HUES6 (cell line): ENCODE results near the gene INVS.
"Not testable (repeated sequence)": the region's sequence is repeated elsewhere in the genome, so short reads cannot be mapped to it uniquely, and the experiment has no call there.

Source experiments
- H3K27ac ChIP-seq: 2 replicates; pipeline ENCODE4 v1.7.0; 2013; ENCODE audit warnings: low read depth, mild to moderate bottlenecking, low read length, inconsistent platforms
- H3K27me3 ChIP-seq: 2 replicates; pipeline ENCODE4 v1.6.1; 2013; ENCODE audit warnings: low read length; ENCODE audit not compliant: control insufficient read depth, insufficient read depth
- H3K36me3 ChIP-seq: 2 replicates; pipeline ENCODE4 v1.6.1; 2013; ENCODE audit warnings: low read length; ENCODE audit not compliant: control insufficient read depth, insufficient read depth
- H3K4me1 ChIP-seq: 2 replicates; pipeline ENCODE4 v1.6.1; 2013; ENCODE audit warnings: low read length; ENCODE audit not compliant: control insufficient read depth, insufficient read depth
- H3K4me3 ChIP-seq: 2 replicates; pipeline ENCODE4 v1.5.1; 2013; ENCODE audit warnings: low read depth, low read length
- H3K9ac ChIP-seq: one replicate; pipeline ENCODE4 v1.6.1; 2013; ENCODE audit warnings: mild to moderate bottlenecking, low read length
- H3K9me3 ChIP-seq: 2 replicates; pipeline ENCODE4 v1.6.1; 2013; ENCODE audit warnings: low read depth, low read length; ENCODE audit not compliant: control insufficient read depth, insufficient read depth

INVS gene

DNA sequence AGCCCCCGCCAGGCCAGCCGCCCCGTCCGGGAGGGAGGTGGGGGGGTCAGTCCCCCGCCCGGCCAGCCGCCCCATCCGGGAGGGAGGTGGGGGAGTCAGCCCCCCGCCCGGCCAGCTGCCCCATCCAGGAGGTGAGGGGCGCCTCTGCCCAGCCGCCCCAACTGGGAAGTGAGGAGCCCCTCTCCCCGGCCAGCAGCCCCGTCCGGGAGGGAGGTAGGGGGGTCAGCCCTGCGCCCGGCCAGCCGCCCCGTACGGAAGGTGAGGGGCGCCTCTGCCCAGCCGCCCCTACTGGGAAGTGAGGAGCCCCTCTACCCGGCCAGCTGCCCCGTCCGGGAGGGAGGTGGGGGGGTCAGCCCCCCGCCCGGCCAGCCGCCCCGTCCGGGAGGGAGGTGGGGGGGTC, 31.1 kb upstream of the INVS start:
- H3K36me3 ChIP-seq, H3K9ac ChIP-seq, H3K27me3 ChIP-seq, H3K4me3 ChIP-seq, H3K9me3 ChIP-seq, H3K27ac ChIP-seq: not testable (repeated sequence)
- H3K4me1 ChIP-seq = peaks cover 15% of the 10 kb centered on the region

DNA sequence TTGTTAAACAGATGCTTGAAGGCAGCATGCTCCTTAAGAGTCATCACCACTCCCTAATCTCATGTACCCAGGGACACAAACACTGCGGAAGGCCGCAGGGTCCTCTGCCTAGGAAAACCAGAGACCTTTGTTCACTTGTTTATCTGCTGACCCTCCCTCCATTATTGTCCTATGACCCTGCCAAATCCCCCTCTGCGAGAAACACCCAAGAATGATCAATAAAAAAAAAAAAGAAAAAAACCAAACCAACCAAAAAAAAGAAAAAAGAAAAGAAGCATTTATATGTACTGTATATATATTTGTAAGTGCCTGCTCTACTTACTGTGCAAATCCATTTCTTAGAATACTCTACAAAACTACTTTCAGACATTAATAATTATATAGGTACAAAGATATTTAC, 30.0 kb upstream of the INVS start:
- not testable (repeated sequence) for H3K36me3 ChIP-seq, H3K4me1 ChIP-seq, H3K9me3 ChIP-seq, H3K4me3 ChIP-seq, H3K27me3 ChIP-seq, H3K27ac ChIP-seq, H3K9ac ChIP-seq

DNA sequence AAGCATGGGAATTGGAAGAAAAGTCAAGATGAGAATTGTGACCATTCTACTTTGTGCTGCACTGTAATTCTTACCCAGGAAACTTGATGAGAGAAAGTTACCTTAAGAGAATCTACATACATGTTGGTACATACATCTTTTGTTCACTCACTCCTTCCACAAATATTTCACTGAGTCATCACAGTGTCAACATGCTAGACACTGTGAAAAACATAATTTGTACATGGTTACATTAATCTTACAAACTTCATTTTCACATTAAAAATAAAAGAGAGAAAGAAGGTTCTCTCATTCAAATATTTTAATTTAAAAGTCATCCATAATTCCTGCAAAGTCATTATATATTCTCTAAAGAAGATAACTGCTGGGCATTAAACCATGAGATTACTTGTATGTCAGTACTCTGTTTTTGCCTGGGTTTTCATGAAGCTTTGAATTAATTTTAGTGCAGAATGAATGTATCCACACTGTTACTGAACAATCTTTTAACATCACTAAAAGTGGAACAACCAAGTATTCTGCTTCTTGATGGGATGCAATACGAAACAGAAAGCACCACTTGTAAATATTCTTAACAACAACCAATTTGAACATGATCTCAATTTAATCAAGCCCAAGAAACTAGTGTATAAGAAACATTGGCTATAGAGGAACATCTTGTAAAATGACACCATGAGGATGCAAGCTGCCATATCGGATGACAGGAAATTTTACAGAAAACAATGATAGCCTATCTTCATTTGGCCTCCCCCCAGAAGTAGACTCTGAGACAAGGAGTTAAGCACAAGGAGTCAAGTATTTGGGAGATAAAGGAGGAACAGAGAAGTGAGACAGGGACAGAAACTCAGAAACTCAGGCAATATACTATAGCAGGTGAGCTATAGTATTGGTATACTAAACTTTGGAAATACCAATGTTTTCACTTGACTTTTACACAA, 28.7 kb upstream of the INVS start:
- H3K4me1 ChIP-seq = no peaks in the 10 kb centered on the region
- no peaks in the 10 kb centered on the region for H3K27me3 ChIP-seq
- no peak overlapping the region for H3K4me3 ChIP-seq
- peaks cover 7% of the 10 kb centered on the region; the same call in 1 of the 2 replicates for H3K9me3 ChIP-seq
- no peaks in the 10 kb centered on the region for H3K36me3 ChIP-seq
- no peak overlapping the region for H3K27ac ChIP-seq
- H3K9ac ChIP-seq = no peak overlapping the region

DNA sequence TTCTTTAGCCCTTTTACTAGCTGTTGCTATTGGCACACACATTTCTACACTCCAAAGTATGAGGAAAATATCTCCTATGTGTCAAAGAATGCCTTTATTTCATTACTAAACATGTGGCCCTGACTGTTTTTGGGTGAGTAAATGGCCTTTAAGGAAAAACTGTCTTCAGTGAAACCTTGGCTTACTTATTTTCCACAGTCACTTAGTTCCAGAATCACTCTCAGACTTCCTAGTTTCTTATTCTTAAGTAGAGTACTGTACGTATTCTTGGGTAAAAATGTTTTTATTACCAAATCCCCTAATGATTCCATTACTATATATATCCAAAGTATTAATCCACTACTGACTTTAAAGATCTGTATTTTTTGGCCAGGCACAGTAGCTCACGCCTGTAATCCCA, 27.8 kb upstream of the INVS start:
- H3K27ac ChIP-seq = no peak overlapping the region
- no peaks in the 10 kb centered on the region for H3K36me3 ChIP-seq
- peaks cover 7% of the 10 kb centered on the region; the same call in 1 of the 2 replicates for H3K9me3 ChIP-seq
- H3K4me1 ChIP-seq = no peaks in the 10 kb centered on the region
- H3K27me3 ChIP-seq = no peaks in the 10 kb centered on the region
- no peak overlapping the region for H3K4me3 ChIP-seq
- no peak overlapping the region for H3K9ac ChIP-seq

DNA sequence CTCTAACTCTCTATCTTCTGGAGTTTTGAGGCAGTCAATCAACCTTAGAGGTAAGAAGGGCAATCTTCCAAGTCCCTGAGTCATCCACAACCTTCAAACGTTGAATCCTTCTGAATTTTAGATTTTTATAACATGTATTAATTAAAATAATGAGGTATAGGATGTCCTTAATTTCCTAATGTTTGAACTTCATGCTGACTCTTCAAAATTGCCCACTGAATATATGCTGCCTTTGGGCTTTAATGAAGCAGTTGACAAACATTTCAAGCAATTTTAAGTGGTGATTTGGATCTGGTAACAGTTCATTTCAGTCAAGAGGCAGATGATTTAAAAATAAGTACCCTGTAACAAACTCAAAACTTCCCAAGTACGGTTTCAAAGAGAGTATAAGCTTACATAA, 26.2 kb upstream of the INVS start:
- H3K9me3 ChIP-seq = no peaks in the 10 kb centered on the region
- H3K9ac ChIP-seq = no peak overlapping the region
- H3K27me3 ChIP-seq = no peaks in the 10 kb centered on the region
- no peaks in the 10 kb centered on the region for H3K4me1 ChIP-seq
- H3K36me3 ChIP-seq = no peaks in the 10 kb centered on the region
- no peak overlapping the region for H3K4me3 ChIP-seq
- H3K27ac ChIP-seq = no peak overlapping the region

DNA sequence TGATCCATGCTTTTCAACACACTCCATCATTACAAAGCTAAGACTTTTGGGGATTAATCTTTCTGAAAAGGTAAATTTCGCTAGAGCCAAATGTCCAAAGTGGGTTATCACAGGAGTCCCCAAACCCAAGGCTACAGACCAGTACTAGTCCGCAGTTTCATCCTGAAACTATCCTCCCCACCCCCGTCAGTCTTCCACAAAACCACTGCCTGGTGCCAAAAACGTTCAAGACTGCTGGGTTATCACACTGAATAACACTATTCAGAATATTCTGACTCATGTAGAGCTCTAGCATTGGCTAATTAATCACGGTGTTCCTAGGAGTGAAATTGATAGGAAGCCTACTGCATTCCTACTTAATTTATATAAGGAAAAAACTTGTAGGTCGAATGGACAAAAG, 24.9 kb upstream of the INVS start:
- H3K9me3 ChIP-seq = no peaks in the 10 kb centered on the region
- no peaks in the 10 kb centered on the region for H3K4me1 ChIP-seq
- H3K4me3 ChIP-seq = no peak overlapping the region
- H3K36me3 ChIP-seq = no peaks in the 10 kb centered on the region
- no peak overlapping the region for H3K27ac ChIP-seq
- H3K27me3 ChIP-seq = no peaks in the 10 kb centered on the region
- H3K9ac ChIP-seq = no peak overlapping the region

DNA sequence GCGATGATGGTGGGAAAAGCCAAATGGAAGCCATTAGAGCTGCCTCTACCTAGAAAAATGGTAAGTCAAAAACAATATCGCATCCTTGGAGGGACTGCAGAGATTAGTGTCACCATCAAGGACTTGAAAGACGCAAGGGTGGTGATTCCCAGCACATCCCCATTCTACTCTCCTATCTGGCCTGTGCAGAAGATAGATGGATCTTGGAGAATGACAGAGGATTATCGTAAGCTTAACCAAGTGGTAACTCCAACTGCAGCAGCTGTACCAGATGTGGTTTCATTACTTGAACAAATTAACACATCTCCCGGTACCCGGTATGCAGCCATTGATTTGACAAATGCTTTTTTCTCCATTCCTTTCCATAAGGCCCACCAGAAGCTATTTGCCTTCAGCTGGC, 24.1 kb upstream of the INVS start:
- H3K27ac ChIP-seq = no peak overlapping the region
- H3K4me1 ChIP-seq = no peaks in the 10 kb centered on the region
- H3K36me3 ChIP-seq = no peaks in the 10 kb centered on the region
- H3K27me3 ChIP-seq = no peaks in the 10 kb centered on the region
- no peak overlapping the region for H3K4me3 ChIP-seq
- no peak overlapping the region for H3K9ac ChIP-seq
- no peaks in the 10 kb centered on the region for H3K9me3 ChIP-seq

DNA sequence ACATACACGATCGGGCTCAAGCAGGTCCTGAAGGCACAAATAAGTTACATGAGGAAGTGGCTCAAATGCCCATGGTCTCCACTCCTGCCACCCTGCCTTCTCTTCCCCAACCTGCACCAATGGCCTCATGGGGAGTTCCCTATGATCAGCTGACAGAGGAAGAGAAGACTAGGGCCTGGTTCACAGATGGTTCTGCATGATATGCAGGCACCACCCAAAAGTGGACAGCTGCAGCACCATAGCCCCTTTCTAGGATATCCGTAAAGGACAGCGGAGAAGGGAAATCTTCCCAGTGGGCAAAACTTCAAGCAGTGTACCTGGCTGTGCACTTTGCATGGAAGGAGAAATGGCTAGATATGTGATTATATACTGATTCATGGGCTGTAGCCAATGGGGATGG, 22.8 kb upstream of the INVS start:
- H3K4me1 ChIP-seq, H3K9ac ChIP-seq, H3K9me3 ChIP-seq, H3K36me3 ChIP-seq, H3K27ac ChIP-seq, H3K4me3 ChIP-seq, H3K27me3 ChIP-seq: not testable (repeated sequence)

DNA sequence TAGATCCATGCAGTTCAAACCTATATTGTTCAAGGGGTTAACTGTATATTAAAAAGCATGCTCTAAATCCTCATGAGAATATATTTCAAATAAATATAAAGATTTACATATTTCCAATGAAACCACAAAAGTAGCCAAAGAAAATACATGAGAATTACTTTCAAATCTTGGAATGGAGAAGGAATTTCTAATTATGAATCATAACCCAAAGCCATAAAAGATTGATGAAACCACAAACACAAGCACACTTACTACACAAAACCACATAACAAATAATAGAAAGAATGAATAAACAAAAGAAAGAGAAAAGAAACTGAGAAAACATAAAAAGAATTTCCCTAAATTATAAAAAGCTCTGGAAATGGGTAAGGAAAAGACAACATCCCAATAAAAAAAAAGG, 16.3 kb upstream of the INVS start:
- Histone ChIP-seq H3K4me3 (no peak overlapping the region), H3K27me3 (no peaks in the 10 kb centered on the region), H3K36me3 (no peaks in the 10 kb centered on the region), H3K27ac (no peak overlapping the region), H3K9ac (no peak overlapping the region), H3K4me1 (peaks cover 10% of the 10 kb centered on the region), H3K9me3 (no peaks in the 10 kb centered on the region)

DNA sequence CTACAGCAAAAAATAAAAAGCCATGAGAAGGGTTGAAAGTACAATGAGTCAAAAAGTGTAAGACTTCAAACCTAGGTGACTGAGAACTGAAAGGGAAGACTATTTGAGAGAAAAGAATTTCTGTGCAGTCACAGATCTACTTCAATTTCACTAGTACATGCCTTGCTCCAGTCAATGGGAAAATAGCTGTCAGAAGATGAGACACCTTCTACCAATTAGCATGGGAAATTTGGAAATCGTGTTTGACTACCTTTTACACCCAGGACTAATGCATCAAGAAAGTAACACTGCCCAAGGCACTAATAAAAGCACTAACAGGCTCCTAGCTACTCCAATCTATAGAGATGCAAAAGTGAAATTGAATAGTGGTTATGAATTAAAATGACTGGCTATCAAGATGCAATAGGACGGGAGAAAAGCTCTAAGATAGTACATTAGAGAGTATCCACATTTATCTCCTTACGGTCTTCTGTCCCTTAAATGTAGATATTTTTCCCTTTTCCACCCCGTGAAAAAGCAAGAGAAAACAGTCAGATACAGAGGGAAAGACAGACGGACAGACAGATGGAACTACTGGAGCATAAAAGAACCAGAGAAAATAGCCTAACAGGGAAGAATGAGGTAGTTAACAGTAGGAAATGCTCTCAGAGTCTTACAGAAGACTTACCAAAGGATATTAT, 15.5 kb upstream of the INVS start:
- no peak overlapping the region for H3K9ac ChIP-seq
- no peak overlapping the region for H3K27ac ChIP-seq
- no peaks in the 10 kb centered on the region for H3K27me3 ChIP-seq
- no peaks in the 10 kb centered on the region for H3K36me3 ChIP-seq
- H3K4me1 ChIP-seq = peaks cover 17% of the 10 kb centered on the region
- no peak overlapping the region for H3K4me3 ChIP-seq
- no peaks in the 10 kb centered on the region for H3K9me3 ChIP-seq

DNA sequence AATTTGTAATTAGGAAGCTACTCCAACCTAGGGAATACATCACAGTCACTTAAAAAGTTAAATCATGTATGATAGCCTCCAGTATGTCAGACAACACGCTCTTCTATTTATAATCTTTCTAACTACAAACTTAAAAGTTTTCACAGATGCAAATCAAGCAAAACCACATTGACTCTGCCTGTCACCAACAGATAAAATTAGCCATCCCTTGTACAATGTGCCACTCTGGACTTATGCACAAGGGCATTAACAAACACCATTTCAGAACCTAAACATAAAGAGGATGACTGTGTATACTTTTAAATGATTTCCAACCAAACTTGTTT, 15.0 kb upstream of the INVS start:
- H3K9me3 ChIP-seq = no peaks in the 10 kb centered on the region
- H3K4me1 ChIP-seq = peaks cover 17% of the 10 kb centered on the region
- H3K27ac ChIP-seq = no peak overlapping the region
- no peaks in the 10 kb centered on the region for H3K36me3 ChIP-seq
- no peak overlapping the region for H3K9ac ChIP-seq
- H3K27me3 ChIP-seq = no peaks in the 10 kb centered on the region
- H3K4me3 ChIP-seq = no peak overlapping the region
